HCT116 (cell line): ENCODE measurements around the gene CRIM1.

Source experiments
- CEBPB ChIP-seq: IDR thresholded peaks from 2 replicates; pipeline ENCODE4 v1.6.1; 2012; ENCODE audit warnings: low read depth
- CTCF ChIP-seq, 3 experiments: fragments of 200-600 bp in 1 of 3; sonication (generic) in 1 of 3; IDR thresholded peaks in 2 of 3; conservative IDR thresholded peaks in 1 of 3; 2 replicates each; pipeline ENCODE4 v1.5.1; 2012 to 2017; ENCODE audit warnings: low read depth in 2 of 3, low read length in 2 of 3, antibody characterized with exemption in 1 of 3, borderline replicate concordance in 1 of 3, control low read depth in 1 of 3, mild to moderate bottlenecking in 1 of 3, mixed read lengths in 1 of 3, mixed run types in 1 of 3, moderate library complexity in 1 of 3; ENCODE audit not compliant: insufficient read depth in 1 of 3
- ELF1 ChIP-seq: IDR thresholded peaks from 2 replicates; pipeline ENCODE4 v1.6.1; 2012; ENCODE audit warnings: low read depth, borderline replicate concordance
- EZH2 ChIP-seq: fragments of 200-600 bp; sonication (generic); IDR thresholded peaks from 2 replicates; pipeline ENCODE4 v1.6.1; 2017; ENCODE audit warnings: antibody characterized with exemption, mixed run types
- EZH2phosphoT487 ChIP-seq: fragments of 200-600 bp; IDR thresholded peaks from 2 replicates; pipeline ENCODE4 v1.6.1; 2018; ENCODE audit warnings: antibody characterized with exemption, borderline replicate concordance
- FOSL1 ChIP-seq: IDR thresholded peaks from 2 replicates; pipeline ENCODE4 v1.6.1; 2012; ENCODE audit warnings: low read depth
- MAX ChIP-seq: IDR thresholded peaks from 2 replicates; pipeline ENCODE4 v1.6.1; 2012
- POLR2A ChIP-seq: IDR thresholded peaks from 2 replicates; pipeline ENCODE4 v1.7.0; 2011; ENCODE audit warnings: borderline replicate concordance; ENCODE audit not compliant: insufficient read depth, insufficient read length; ENCODE audit errors: extremely low read depth
- POLR2AphosphoS5 ChIP-seq: IDR thresholded peaks from 2 replicates; pipeline ENCODE4 v1.6.1; 2011; ENCODE audit warnings: mild to moderate bottlenecking, low read depth, low read length, moderate library complexity
- RAD21 ChIP-seq: IDR thresholded peaks from 2 replicates; pipeline ENCODE4 v1.6.1; 2012; ENCODE audit warnings: low read depth, mild to moderate bottlenecking
- SP1 ChIP-seq: IDR thresholded peaks from 2 replicates; pipeline ENCODE4 v1.6.1; 2012; ENCODE audit warnings: low read depth
- TCF7L2 ChIP-seq: IDR thresholded peaks from 2 replicates; pipeline ENCODE4 v1.7.0; 2011; ENCODE audit warnings: borderline replicate concordance, inconsistent platforms; ENCODE audit not compliant: insufficient read depth, insufficient read length; ENCODE audit errors: extremely low read depth
- YY1 ChIP-seq: IDR thresholded peaks from 2 replicates; pipeline ENCODE4 v1.6.1; 2011; ENCODE audit warnings: low read length, low read depth, moderate library complexity, mild to moderate bottlenecking; ENCODE audit not compliant: insufficient replicate concordance; ENCODE audit errors: extremely low read depth

GRCh38 chr2:36568516-36569246 lies 213.1 kb downstream of the CRIM1 start:
- no peak for TF ChIP-seq POLR2AphosphoS5
- no peak for TF ChIP-seq RAD21
- no peak for TF ChIP-seq CTCF (IDR thresholded peaks at IDR 0.05 in 2 of 3, conservative IDR thresholded peaks at IDR 0.05 in 1 of 3; ENCODE audit: borderline replicate concordance in 1 of 3, insufficient read depth in 1 of 3, low read depth in 2 of 3, low read length in 2 of 3)
- no peak for TF ChIP-seq CEBPB
- TF ChIP-seq EZH2phosphoT487: no peak
- no peak for TF ChIP-seq ELF1
- TF ChIP-seq TCF7L2: no peak
- no peak for TF ChIP-seq YY1
- TF ChIP-seq MAX: no peak
- TF ChIP-seq POLR2A: no peak
- TF ChIP-seq EZH2: no peak
- peak; percentile 43; the same call in 1 of the 2 replicates for TF ChIP-seq FOSL1
- peak; percentile 54; the same call in 1 of the 2 replicates for TF ChIP-seq SP1
